ENCODE results near the gene CTU2.

Gene CTU2

DNA sequence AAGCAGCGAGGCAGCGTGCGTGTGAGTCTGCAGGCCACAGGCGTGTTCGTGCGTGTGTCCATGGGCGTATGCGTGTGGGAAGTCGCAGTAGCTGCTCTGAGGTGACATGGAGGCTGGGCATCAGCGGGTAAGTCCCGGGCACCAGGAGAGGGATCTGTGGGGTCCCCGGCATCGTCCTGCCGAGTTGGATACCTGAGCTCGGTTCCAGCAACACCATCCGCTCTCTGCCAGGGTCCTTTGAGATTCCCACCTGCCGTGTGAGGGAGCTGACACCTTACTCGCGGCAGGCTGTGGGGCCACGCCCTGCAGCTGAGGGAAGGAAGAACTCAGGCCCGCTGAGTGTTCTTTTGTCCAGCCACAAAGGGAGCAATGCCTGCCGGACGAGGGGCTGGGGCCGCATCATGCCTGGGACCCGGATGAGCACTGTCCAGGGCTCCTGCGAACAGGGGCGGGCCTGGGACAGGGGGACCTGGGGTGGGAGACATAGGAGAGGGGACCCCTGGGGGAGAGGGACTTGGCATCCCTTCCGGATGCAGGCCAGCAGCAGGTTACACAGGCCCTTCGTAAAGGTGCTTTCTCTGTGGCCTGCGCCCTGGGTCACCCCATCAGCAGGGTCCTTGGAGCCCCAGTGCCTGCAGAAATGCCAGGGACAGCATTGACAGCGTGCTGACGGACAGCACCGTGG, 15.0 kb upstream of the CTU2 start:
- Histone ChIP-seq H3K9me3 (replicated peaks in 1 of 11) (no peaks in the 10 kb centered on the region), H3K9ac (peak overlapping the region in 1 of 11 experiments; percentile 26; a peak in 1 of 22 replicates), H3K27me3 (no peaks in the 10 kb centered on the region), H4K20me1 (peaks cover 0 to 22% (median 0%) of the 10 kb centered on the region in 11 experiments; a peak in 8 of 22 replicates), H3K4me3 (no peak overlapping the region), H3K4me1 (peaks cover 29 to 72% (median 51%) of the 10 kb centered on the region in 10 experiments), H3K27ac (no peak overlapping the region), H3K36me3 (peaks cover 0 to 19% (median 6%) of the 10 kb centered on the region in 11 experiments; a peak in 14 of 22 replicates), H3K4me2 (peak overlapping the region; percentile 77 to 100 (median 90))
- TF ChIP-seq Cebpa-rat (IDR thresholded peaks at IDR 0.05) = no peak

DNA sequence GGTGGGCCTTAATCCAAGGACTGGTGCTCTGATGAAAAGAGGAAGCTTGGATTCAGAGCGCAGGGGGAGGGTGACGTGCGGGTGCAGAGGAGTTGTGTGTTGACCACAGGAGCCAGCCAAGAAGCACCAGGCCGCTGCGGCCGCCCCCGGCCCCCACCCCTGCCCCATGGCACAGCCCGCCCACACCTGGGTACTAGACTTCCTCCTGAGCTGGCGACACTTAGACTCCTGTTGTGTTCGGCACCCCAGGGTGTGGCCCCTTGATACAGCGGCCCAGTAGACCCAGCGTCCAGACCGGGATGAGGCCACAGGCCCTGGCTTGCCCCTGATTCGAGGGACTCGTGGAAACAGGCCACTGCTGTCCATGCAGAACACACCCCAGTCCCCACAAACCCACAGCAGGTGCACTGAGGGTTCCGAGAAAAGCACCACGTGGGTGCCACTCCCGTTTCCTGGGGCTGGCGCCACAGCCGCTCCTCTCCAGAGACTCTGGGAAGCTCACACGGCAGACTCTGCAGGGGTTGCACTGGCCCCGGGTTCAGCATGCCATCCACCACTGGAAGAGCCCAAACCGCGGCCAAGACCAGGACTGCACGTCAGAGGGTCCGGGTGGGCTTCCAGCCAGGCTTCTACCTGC, 14.3 kb upstream of the CTU2 start:
- Histone ChIP-seq H4K20me1 (peaks cover 0 to 28% (median 1%) of the 10 kb centered on the region in 11 experiments; a peak in 8 of 22 replicates), H3K4me2 (peak overlapping the region; percentile 77 to 100 (median 90)), H3K36me3 (peaks cover under 1 to 27% (median 13%) of the 10 kb centered on the region in 11 experiments; a peak in 21 of 22 replicates), H3K4me3 (peak overlapping the region in 2 of 10 experiments; percentile 11 to 35; a peak in 4 of 20 replicates), H3K9me3 (replicated peaks in 1 of 11) (no peaks in the 10 kb centered on the region), H3K9ac (peak overlapping the region in 9 of 11 experiments; percentile 0 to 49 (median 23); a peak in 7 of 22 replicates), H3K27ac (peak overlapping the region in 8 of 11 experiments; percentile 25 to 64 (median 37); a peak in 13 of 22 replicates), H3K4me1 (peaks cover 24 to 74% (median 47%) of the 10 kb centered on the region in 10 experiments), H3K27me3 (no peaks in the 10 kb centered on the region)
- TF ChIP-seq Cebpa-rat (IDR thresholded peaks at IDR 0.05) = no peak

DNA sequence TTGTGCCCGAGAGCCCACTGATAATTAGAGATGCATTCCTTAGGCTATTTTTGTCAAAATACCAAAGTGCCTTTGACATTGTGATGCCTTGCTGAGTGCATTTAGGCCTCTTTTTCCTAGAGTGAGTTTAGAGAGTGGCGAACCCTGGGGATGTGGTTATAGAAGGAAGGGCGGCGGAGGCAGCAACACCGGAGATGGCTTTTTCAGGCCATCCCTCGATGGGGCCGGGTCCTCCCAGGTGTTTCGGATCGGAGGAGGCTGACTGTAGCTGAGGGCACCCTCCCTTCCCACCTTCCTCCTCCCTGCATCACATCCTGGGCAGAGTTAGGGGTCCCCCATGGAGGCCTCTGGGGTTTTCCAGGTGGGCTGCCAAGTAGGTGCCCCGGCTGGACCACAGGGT, 13.4 kb upstream of the CTU2 start:
- peaks cover 30 to 79% (median 53%) of the 10 kb centered on the region in 10 experiments for H3K4me1 ChIP-seq
- peaks cover 6 to 35% (median 21%) of the 10 kb centered on the region in 11 experiments; a peak in 21 of 22 replicates for H3K36me3 ChIP-seq
- H4K20me1 ChIP-seq = peaks cover 0 to 36% (median 8%) of the 10 kb centered on the region in 11 experiments; a peak in 13 of 22 replicates
- H3K9ac ChIP-seq = peak overlapping the region in 6 of 11 experiments; percentile 4 to 37 (median 21); a peak in 3 of 22 replicates
- no peak for TF ChIP-seq Cebpa-rat (IDR thresholded peaks at IDR 0.05)
- H3K27me3 ChIP-seq = no peaks in the 10 kb centered on the region
- peak overlapping the region in 3 of 11 experiments; percentile 28 to 64 (median 50); a peak in 2 of 22 replicates for H3K27ac ChIP-seq
- no peak overlapping the region for H3K4me3 ChIP-seq
- H3K9me3 ChIP-seq (replicated peaks in 1 of 11) = no peaks in the 10 kb centered on the region
- peak overlapping the region; percentile 77 to 100 (median 90) for H3K4me2 ChIP-seq

DNA sequence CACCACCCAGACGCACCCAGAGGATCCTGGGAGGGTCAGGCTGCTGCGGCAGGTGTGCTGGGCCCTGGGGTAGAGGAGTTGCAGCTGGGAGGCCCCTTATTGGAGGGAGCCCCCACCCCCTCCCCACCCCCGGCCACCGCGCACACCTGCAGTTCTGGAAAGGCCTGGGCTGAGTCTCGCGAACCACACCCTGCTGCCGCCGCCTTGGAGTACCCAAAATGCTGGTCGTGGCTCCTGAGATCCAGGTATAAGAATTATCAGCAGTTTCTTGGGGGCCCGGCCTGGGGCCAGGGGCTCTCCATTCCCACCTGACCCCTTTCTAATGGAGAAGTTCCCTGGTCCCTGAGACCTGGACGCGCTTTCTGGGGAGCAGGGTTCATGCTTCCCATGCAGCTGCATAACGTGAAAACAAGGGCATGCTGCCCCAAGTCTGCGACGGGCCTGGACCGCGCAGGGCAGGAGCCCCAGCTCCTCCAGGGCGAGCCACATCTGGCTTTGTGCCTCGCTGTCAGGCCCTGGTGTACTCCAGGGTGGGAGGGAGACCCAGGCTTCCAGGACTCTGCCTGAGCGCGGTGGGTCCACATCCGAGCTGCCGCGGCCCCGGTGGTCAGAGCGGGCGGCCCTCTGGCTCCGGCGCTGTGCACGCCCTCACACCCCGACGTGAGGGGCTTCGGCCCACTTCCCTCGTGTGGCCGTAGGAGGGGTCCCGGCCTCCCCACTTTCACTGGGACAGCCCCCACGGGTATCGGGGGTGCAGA, 12.7 kb upstream of the CTU2 start:
- no peak overlapping the region for H3K27ac ChIP-seq
- H3K9ac ChIP-seq = peak overlapping the region in 1 of 11 experiments; percentile 33; a peak in 1 of 22 replicates
- no peaks in the 10 kb centered on the region for H3K27me3 ChIP-seq
- H3K4me2 ChIP-seq = peak overlapping the region; percentile 77 to 100 (median 90)
- H3K4me1 ChIP-seq = peaks cover 38 to 86% (median 61%) of the 10 kb centered on the region in 10 experiments
- H3K4me3 ChIP-seq = no peak overlapping the region
- peaks cover 6 to 42% (median 29%) of the 10 kb centered on the region in 11 experiments; a peak in 21 of 22 replicates for H3K36me3 ChIP-seq
- peaks cover 0 to 43% (median 13%) of the 10 kb centered on the region in 11 experiments; a peak in 14 of 22 replicates for H4K20me1 ChIP-seq
- no peaks in the 10 kb centered on the region for H3K9me3 ChIP-seq (replicated peaks in 1 of 11)
- TF ChIP-seq Cebpa-rat (IDR thresholded peaks at IDR 0.05) = no peak

DNA sequence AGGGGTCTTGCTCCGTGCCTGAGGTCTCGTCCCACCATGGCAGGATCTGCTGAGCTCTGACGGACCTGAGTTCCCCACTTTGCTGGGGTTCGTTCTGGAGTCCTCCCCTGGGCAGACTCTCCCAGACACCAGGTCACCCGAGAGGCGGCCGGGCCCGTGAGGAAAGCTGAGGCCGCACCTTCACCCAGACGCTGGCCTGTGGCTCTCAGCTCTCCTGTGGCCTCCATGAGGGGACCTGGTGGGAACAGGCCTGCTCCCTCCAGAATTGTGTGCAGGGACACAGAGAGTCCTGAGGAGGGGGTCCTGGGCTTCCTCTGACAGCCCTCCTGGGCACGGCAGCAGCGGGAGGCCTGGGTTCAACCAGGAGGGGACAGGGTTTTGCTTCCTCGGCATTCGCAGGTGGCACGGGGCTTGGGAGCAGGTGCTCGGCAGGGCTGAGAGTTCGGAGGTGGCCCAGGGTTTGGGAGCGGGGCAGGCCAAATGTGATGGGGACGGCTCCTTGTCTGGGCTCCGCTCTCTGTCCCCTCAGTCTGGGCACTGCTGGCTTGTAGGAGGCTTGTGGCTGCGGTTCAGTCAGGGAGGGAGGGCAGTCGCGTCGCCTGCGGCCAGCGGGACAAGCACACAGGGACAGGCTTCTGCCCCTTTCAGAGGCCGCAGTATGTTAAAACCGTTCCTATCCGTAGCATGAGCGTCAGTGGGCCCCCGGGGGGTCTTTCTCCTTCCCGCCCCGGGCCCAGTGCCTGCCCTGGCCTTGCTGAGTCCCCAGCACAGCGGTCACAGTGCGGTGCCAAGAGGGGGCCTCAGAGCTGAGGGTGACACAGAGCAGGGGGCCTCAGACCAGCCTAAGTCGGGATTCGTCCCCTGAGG, 11.8 kb upstream of the CTU2 start:
- Histone ChIP-seq H3K9me3 (replicated peaks in 1 of 11) (no peaks in the 10 kb centered on the region), H3K4me1 (peaks cover 46 to 95% (median 69%) of the 10 kb centered on the region in 10 experiments), H3K36me3 (peaks cover 6 to 51% (median 37%) of the 10 kb centered on the region in 11 experiments; a peak in 21 of 22 replicates), H3K4me2 (peak overlapping the region in 5 of 11 experiments; percentile 37 to 100 (median 92); a peak in 10 of 22 replicates), H3K4me3 (no peak overlapping the region), H3K27me3 (no peaks in the 10 kb centered on the region), H3K27ac (peak overlapping the region in 1 of 11 experiments; percentile 6; a peak in 1 of 22 replicates), H4K20me1 (peaks cover under 1 to 45% (median 15%) of the 10 kb centered on the region in 11 experiments; a peak in 14 of 22 replicates), H3K9ac (peak overlapping the region in 3 of 11 experiments; percentile 16 to 35 (median 17); a peak in 1 of 22 replicates)
- no peak for TF ChIP-seq Cebpa-rat (IDR thresholded peaks at IDR 0.05)

DNA sequence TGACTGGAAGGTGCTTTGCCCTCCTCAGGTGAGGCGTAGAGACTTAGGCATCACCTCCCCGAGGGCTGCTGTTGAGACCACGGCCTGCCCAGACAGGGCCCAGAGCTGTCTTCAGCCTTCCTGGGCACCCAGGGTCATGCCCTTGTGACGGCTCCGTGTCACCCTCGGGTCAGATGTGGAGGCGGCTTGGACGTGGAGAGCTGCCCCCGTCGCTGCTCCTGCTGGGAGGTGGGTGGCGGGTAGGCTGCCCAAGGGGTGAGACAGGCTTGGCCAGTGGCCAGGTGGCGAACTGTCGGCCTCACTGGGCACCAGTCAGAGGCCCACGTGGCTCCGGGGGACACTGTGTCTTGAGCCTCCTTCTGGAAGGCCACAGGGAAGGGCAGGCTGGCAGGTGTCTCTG, 11.1 kb upstream of the CTU2 start:
- TF ChIP-seq Cebpa-rat (IDR thresholded peaks at IDR 0.05) = no peak
- H3K36me3 ChIP-seq = peaks cover 6 to 58% (median 44%) of the 10 kb centered on the region in 11 experiments; a peak in 21 of 22 replicates
- H3K9ac ChIP-seq = peak overlapping the region in 6 of 11 experiments; percentile 6 to 35 (median 16); a peak in 3 of 22 replicates

DNA sequence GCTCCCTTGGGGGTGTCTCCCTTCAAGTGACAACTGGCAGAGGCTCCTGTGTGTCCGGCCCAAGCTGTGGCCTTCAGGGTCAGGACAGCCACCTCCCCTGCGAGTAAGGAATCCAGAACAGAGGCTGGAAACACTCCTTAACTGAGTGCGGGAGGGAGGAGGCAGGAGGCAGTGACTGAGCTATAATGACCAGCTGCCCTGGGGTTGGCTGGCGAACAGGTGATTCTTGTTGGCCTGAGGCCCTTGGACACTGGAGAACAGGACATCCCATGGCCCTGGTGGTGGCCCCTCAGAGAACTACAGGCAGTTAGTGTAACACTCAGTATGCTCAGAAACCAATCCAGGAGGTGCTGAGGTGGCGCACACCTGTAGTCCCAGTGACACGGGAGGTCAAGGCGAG, 10.6 kb upstream of the CTU2 start:
- peak overlapping the region in 5 of 11 experiments; percentile 5 to 100 (median 92); a peak in 4 of 22 replicates for H3K4me2 ChIP-seq
- H4K20me1 ChIP-seq = peaks cover 6 to 46% (median 15%) of the 10 kb centered on the region in 11 experiments; a peak in 14 of 22 replicates
- no peak overlapping the region for H3K4me3 ChIP-seq
- peak overlapping the region in 6 of 11 experiments; percentile 6 to 33 (median 16); a peak in 3 of 22 replicates for H3K9ac ChIP-seq
- H3K27me3 ChIP-seq = no peaks in the 10 kb centered on the region
- peak overlapping the region in 1 of 11 experiments; percentile 31; a peak in 1 of 22 replicates for H3K27ac ChIP-seq
- H3K4me1 ChIP-seq = peaks cover 59 to 100% (median 81%) of the 10 kb centered on the region in 10 experiments
- H3K36me3 ChIP-seq = peaks cover 6 to 60% (median 46%) of the 10 kb centered on the region in 11 experiments; a peak in 21 of 22 replicates
- H3K9me3 ChIP-seq (replicated peaks in 1 of 11) = no peaks in the 10 kb centered on the region
- no peak for TF ChIP-seq Cebpa-rat (IDR thresholded peaks at IDR 0.05)

More for the DNA sequence above, 11.1 kb upstream of the CTU2 start:
- H3K4me1 ChIP-seq = peaks cover 54 to 100% (median 77%) of the 10 kb centered on the region in 10 experiments
- peaks cover 6 to 46% (median 15%) of the 10 kb centered on the region in 11 experiments; a peak in 14 of 22 replicates for H4K20me1 ChIP-seq
- peak overlapping the region in 5 of 11 experiments; percentile 37 to 100 (median 92); a peak in 7 of 22 replicates for H3K4me2 ChIP-seq
- H3K27me3 ChIP-seq = no peaks in the 10 kb centered on the region
- no peak overlapping the region for H3K4me3 ChIP-seq
- H3K27ac ChIP-seq = peak overlapping the region in 1 of 11 experiments; percentile 6; a peak in 1 of 22 replicates
- no peaks in the 10 kb centered on the region for H3K9me3 ChIP-seq (replicated peaks in 1 of 11)

Measured in BLaER1 treated with 17β-estradiol and CSF1 and Interleukin-3, amounts not matched to agents 10 nM and 100 nM (cell line).